Measurements from ENCODE around the gene SCAMP3.
"Not testable (repeated sequence)": the region's sequence is repeated elsewhere in the genome, so short reads cannot be mapped to it uniquely, and the experiment has no call there.

SCAMP3 gene

DNA sequence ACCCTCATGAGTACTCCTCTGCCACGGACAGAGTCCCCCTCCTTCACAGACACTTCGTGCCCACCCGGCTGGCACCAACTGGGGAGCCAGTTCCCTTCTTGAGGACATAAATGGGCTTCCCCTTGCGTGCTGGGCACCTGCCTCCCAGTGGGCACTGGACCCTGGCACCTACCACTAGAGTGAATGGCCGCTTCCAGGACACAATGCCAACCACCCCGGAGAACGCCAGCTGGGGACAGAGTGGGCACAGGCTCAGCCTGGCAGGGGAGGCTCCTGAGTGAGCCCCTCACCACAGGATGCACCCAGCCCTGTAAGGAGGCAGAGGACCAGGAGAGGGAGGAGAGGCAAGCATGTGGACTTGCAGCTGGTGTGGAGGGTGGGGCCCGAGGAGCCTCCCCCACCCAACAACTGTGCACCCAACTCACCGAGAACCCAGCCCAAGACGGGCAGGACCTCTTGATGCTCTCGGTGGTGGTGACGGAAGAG lies 7.9 kb downstream of the SCAMP3 start:
- no peak for DNase-seq

GRCh38 chr1:155253797-155254196 lies 8.4 kb downstream of the SCAMP3 start:
- no peak for DNase-seq

DNA sequence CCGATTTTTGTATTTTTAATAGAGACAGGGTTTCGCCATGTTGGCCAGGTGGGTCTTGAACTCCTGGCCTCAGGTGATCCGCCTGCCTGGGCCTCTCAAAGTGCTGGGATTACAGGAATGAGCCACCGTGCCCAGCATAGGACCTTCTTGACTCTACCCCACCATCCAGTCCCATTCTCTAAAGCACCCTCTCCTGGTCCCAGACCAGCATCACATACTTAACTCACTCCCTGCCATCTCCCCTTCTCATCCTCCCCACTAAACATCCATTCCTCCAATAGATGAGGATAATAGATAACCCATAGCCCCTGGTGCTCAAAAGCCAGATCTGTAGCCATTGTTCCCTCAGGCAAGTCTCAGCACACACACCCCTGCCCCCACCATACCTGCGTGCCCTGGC lies 9.0 kb downstream of the SCAMP3 start:
- DNase-seq, result no peak

DNA sequence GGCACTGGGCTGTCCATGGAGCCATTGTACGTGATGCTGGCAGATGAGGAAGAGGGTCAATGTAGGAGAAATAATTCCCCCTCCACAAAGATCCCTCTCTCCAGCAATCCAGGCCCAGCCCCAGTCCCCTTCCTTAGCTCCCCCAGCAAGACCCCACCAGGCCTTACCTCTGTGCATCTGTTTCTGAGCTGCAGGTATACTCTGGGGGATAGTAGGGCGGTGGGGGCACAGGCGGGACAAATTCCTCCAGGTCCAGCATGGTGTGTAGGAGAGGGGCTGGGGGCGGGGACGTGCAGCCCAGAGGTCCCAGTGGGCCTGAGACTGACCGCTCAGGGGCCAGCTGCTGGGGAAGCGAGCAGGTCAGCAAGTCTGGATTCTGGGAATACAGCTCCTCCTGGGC lies 10.6 kb downstream of the SCAMP3 start:
- DNase-seq, result no peak

- DNase-seq, result peak; percentile 98
Observed at GRCh38 chr1:155250633-155251449, 11.3 kb downstream of the SCAMP3 start.

- no peak for DNase-seq
Observed at GRCh38 chr1:155250246-155250632, 11.9 kb downstream of the SCAMP3 start.

- no peak for DNase-seq
Observed at GRCh38 chr1:155247667-155248553, 14.2 kb downstream of the SCAMP3 start.

DNA sequence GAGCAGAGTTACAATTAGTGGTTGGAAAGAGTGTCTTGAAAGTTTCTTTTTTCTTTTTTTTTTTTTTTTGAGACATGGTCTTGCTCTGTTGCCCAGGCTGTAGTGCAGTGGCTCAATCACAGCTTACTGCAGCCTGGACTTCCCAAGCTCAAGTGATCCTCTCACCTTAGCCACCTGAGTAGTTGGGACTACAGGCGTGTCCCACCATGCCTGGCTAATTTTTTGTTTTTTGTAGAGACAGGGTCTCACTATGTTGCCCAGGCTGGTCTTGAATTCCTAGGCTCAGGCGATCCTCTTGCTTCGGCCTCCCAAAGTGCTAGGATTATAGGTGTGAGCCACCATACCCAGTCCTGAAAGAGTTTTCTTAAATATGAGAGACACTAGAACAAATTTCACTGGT lies 15.4 kb downstream of the SCAMP3 start:
- not testable (repeated sequence) for DNase-seq

DNA sequence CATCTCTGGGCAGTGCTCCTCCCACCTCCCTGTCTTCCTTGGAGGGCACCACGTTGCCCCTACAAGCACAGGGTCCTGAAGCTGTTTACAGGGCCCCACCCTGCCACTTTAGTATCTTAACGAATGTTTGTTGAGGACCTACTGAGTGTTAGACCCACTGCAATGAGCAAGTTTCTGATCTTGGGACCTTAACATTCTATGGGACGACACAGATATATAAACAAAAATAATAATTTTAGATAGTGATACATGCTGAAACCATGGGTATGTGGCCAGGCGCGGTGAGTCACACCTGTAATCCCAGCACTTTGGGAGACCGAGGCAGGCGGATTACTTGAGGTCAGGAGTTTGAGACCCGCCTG lies 17.0 kb downstream of the SCAMP3 start:
- DNase-seq, result no peak

GRCh38 chr1:155244368-155245162 lies 17.6 kb downstream of the SCAMP3 start:
- DNase-seq, result peak; percentile 84

DNA sequence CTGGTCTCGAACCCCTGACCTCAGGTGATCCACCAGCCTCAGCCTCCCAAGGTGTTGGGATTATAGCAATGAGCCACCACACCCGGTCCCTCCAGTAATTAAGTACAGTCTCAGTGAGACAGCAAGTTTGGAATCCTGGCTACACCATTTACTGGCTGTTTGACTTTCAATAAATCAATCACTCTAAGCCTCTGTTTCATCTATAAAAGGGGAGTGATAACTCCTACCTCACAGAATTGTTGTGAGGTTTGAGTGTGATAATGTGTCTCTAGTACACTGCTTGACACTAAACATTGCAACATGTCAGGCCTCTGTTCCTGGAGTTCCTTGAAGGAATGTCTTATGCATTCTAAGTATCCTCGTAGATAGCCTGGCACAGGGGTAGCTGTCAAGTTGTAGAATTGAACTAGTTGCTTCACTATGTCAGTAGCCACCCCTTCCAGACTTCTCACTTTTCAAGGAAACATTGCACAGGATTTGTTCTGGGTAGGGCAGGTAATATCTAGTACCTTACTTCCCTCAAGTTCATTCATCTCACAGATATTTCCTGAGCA lies 19.3 kb downstream of the SCAMP3 start:
- DNase-seq, result no peak

- no peak for DNase-seq
Observed at GRCh38 chr1:155241841-155242264, 20.3 kb downstream of the SCAMP3 start.

GRCh38 chr1:155241069-155241679 lies 21.0 kb downstream of the SCAMP3 start:
- DNase-seq, result peak; percentile 42

DNA sequence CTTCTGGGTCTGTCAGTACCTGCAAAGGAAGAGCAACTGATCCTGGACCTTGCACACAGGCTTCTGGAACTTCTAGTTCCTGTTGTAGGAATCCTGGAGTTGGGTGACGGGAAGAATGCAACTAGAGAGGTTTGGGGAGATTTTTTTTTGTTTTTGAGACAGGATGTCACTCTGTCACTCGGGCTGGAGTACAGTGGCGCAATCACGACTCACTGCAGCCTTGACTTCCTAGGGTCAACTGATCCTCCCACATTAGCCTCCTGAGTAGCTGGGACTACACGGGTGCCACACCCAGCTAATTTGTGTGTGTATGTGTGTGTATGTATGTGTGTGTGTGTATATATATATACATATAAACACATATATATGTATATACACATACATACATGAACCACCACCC lies 25.7 kb downstream of the SCAMP3 start:
- no peak for DNase-seq

DNA sequence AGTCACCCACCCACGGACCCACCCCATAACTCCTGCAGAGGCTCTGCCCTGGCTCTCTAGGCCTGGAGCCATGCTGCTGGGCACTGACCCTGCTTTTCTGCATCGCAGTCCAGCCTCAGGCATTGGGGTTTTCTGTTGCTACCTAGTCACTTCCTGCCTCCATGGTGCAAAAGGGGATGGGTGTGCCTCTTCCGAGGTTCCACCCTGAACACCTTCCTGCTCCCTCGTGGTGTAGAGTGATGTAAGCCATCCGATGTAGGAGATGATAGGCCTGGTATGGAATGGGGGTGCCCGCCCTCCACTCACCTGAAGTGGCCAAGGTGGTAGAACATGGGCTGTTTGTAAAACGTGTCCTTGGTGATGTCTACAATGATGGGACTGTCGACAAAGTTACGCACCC lies 26.8 kb downstream of the SCAMP3 start:
- not testable (repeated sequence) for DNase-seq

DNA sequence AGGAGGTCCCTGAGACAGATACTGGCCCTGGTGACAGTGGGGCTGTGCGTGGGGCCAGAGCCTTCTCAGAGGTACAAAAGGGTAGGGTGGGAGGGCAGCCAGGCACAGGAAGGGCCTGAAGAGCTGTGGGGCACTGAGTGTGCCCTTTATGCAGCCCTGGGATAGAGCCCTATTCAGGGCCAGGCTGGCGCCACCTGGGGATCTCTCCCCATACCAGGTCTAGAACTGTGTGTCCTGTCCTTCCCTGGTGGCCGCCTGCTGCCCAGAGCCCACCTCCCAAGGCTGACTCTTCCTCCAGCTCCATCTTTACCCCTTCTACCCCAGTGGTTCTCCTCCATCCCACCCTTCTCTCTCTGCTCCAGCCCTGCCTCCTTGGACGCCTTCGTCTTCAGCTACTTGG lies 28.7 kb downstream of the SCAMP3 start:
- not testable (repeated sequence) for DNase-seq

GRCh38 chr1:155232001-155232978 lies 29.9 kb downstream of the SCAMP3 start:
- DNase-seq, result not testable (repeated sequence)

GRCh38 chr1:155231302-155231701 lies 30.9 kb downstream of the SCAMP3 start:
- DNase-seq, result not testable (repeated sequence)

DNA sequence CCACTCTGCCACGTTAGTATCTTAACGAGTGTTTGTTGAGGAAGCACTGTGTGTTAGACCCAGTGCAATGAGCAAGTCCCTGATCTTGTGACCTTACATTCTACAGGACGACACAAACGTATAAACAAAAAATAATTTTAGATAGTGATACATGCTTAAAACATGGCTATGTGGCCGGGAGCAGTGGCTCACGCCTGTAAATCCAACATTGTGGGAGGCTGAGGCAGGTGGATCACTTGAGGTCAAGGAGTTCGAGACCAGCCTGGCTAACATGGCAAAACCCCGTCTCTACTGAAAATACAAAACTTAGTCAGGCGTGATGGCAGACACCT lies 34.1 kb downstream of the SCAMP3 start:
- DNase-seq, result no peak

- peak; percentile 98 for DNase-seq
Observed at GRCh38 chr1:155227261-155228095, 34.7 kb downstream of the SCAMP3 start.
